ENCODE results near the gene WNT5A.
A peak's percentile ranks its signal among the peaks of the same experiment; 100 is the strongest.
"Not testable (repeated sequence)": the region's sequence is repeated elsewhere in the genome, so short reads cannot be mapped to it uniquely, and the experiment has no call there.

- peak; percentile 33 to 54 (median 40) for TF ChIP-seq CTCF (IDR thresholded peaks at IDR 0.05)
- not testable (repeated sequence) for TF ChIP-seq POLR2A (IDR thresholded peaks at IDR 0.05)
These were observed 18.0 kb upstream of the WNT5A start for GRCh38 chr3:55505102-55505501.

All from right lobe of liver (tissue), 4 donors.